CD4-positive, alpha-beta T cell treated with Interleukin-6 for 4 hours (primary cell): ENCODE measurements around the gene CAPN12.
"Not testable (repeated sequence)": the region's sequence is repeated elsewhere in the genome, so short reads cannot be mapped to it uniquely, and the experiment has no call there.

ENCODE experiments used
- DNase-seq: peaks from one replicate; pipeline ENCODE4 v3.0.0-alpha.2; 2020; ENCODE audit warnings: mixed read lengths

The CAPN12 gene

GRCh38 chr19:38770228-38770948, 26.1 kb upstream of the CAPN12 start:
- DNase-seq, result not testable (repeated sequence)

GRCh38 chr19:38769635-38770211, 25.4 kb upstream of the CAPN12 start:
- peak; percentile 94 for DNase-seq

- DNase-seq, result no peak
Measured at GRCh38 chr19:38766276-38767047, 22.2 kb upstream of the CAPN12 start.

- DNase-seq, result no peak
Measured at GRCh38 chr19:38765214-38765613, 20.9 kb upstream of the CAPN12 start.

GRCh38 chr19:38763795-38764220, 19.5 kb upstream of the CAPN12 start:
- DNase-seq, result no peak

- not testable (repeated sequence) for DNase-seq
Measured at GRCh38 chr19:38761884-38762389, 17.7 kb upstream of the CAPN12 start.

GRCh38 chr19:38760805-38761517, 16.7 kb upstream of the CAPN12 start:
- DNase-seq, result not testable (repeated sequence)

GRCh38 chr19:38759590-38760003, 15.3 kb upstream of the CAPN12 start:
- DNase-seq, result no peak

- DNase-seq, result not testable (repeated sequence)
Measured at GRCh38 chr19:38754196-38754595, 9.9 kb upstream of the CAPN12 start.

- not testable (repeated sequence) for DNase-seq
Measured at GRCh38 chr19:38753783-38754182, 9.5 kb upstream of the CAPN12 start.

GRCh38 chr19:38745316-38745715, 1.0 kb upstream of the CAPN12 start:
- DNase-seq, result no peak

- DNase-seq, result no peak
Measured at GRCh38 chr19:38744874-38745273, 600 bp upstream of the CAPN12 start.

- no peak for DNase-seq
Measured at GRCh38 chr19:38743394-38744297, 628 bp downstream of the CAPN12 start.

- DNase-seq, result no peak
Measured at GRCh38 chr19:38742906-38743305, 1.4 kb downstream of the CAPN12 start.

- DNase-seq, result no peak
Measured at GRCh38 chr19:38742296-38742695, 2.0 kb downstream of the CAPN12 start.

GRCh38 chr19:38741670-38742069, 2.6 kb downstream of the CAPN12 start:
- DNase-seq, result no peak

- no peak for DNase-seq
Measured at GRCh38 chr19:38740932-38741331, 3.3 kb downstream of the CAPN12 start.

GRCh38 chr19:38740257-38740592, 4.0 kb downstream of the CAPN12 start:
- no peak for DNase-seq

GRCh38 chr19:38739440-38740256, 4.6 kb downstream of the CAPN12 start:
- no peak for DNase-seq

GRCh38 chr19:38737921-38738737, 6.1 kb downstream of the CAPN12 start:
- no peak for DNase-seq
